ENCODE data around the gene SETMAR.
"Not testable (repeated sequence)": the region's sequence is repeated elsewhere in the genome, so short reads cannot be mapped to it uniquely, and the experiment has no call there.

Gene SETMAR

DNA sequence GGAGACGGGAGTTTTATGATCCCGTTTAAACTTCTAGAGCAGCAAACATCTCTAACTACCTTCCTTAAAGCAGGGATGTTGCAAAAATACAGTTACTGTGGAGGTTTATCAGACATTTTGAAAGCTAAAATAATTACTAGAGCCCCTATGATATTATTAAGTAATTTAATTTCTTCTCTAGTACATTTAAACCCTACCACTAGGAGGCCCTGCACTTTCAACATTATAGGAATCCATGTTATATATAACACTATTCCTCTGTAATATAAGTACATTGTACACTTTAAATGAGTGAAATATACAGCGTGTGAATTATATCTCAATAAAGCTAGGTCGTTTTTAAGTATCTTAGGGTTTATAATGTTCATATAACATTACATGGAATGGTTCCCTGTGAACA lies 11.5 kb downstream of the SETMAR start:
- no peak for DNase-seq

DNA sequence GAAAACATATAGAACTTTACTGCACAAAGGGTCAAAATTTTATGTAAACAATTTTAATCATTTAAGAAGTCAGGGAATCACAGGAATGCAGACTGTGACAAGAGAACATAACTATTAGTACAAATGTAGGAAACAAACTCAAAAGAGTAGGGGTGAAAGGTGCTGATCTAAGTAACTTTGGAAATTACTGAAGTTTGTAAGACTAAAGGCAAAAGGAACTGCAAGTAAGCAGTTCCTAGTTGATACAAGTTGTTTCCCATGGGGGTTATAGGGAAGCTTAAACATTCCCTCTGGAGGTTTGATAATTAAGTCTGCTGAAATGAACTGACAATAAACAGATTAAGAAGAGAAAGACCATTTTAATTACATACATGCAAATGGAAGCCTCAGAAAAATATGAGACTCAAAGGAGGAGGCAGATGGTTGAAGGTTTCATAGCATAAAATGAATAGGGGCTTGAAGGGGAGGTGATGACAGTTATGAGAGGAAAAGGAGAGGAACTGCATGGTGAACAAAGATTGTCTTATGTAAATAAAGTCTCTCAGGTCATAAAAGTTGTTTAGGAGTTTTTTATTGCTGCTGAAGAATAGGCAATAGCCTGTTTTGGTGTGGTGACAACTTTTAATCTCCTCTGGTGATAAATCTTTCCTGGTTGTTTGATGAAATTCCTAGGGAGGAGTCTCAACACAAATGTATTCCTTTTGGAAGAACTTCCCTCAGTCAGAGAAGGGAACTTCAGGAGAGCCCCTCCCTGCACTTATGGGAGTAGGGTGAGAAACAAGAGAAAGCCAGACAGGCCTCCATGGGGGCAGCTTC lies 17.1 kb downstream of the SETMAR start:
- no peak for DNase-seq

DNA sequence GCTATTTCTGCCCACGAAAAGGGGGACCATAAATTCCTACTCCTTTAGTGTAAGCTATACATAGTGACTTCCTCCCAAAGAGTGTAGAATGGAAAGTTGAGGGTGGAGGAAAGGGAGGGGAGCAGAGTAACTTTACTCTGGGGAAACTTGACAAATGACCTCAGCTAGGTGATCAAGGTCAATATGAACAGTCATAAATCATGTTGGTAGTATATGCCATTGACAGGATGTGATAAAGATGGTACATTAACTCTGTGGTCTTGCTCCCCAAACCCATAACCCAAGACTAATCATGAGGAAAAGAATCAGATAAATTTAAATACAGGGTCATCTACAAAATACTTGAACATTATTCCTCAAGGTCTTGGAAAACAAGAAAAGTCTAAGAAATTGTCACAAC lies 18.6 kb downstream of the SETMAR start:
- no peak for DNase-seq

DNA sequence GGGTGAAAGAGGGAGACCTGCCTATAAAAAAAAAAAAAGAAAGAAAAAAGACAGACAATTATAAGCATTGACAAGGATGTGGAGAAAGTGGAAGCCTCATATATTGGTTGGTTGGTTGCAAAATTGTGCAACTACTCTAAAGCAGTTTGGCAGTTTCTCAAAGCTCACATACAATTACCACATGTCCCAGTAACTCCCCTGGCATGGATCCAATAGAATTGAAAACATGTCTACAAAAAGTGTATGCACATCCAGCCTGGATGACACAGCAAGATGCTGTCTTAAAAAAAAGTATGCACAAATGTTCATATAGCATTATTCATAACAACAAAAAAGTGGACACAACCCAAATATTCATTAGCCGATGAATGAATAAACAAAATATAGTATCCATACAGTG lies 19.5 kb downstream of the SETMAR start:
- peak; percentile 51 for DNase-seq

DNA sequence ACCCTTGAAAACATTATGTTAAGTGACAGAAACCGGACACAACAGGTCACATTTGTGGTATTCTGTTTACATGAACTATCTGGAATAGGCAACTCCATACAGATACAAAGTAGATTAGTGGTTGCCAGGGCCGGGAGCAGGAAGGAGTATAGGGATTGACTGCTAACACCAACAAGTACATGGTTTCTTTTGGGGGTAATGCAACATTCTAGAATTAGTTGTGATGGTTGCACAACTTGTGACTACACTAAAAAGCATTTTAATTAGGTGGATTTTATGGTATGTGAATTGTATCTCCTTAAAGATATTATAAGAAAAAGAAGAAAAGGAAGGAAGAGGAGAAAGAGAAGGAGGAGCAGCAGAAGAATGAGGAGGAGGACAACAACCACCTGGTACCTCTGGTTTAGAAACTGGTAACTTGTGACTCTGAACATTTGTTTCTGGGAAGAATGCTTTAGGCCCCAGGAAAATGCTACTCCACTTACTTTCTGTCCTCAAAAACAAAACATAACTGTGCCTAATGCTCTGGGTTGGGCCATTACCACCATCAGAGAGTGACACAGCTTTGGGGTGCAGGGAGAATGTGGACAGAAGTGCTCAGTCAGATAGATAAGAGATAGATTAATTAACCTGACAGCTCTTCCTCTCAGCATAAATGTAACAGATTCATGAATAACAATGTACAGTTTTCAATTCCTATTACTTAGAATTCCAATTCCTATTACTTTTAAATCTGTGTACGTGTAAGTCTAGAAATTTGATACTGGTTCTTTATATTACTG lies 20.3 kb downstream of the SETMAR start:
- DNase-seq, result peak; percentile 15

DNA sequence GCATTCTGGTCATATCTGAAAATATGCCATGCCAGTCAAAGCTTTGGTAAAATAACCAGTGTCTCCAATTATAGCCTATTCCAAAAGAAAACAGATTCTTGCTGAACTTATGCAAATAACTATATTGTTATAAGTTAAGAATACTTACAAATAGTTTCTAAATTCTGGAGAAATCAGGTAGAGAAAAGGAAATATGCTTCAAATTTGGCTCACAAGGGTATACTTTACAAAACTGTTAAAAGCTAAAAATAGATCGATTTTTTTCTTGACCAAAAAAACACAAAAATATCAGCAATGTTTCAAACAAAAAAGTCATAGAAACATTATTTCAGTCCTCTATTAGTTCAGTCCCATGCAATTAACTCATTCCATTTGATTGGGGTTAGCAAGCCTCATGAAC lies 23.7 kb downstream of the SETMAR start:
- no peak for DNase-seq

DNA sequence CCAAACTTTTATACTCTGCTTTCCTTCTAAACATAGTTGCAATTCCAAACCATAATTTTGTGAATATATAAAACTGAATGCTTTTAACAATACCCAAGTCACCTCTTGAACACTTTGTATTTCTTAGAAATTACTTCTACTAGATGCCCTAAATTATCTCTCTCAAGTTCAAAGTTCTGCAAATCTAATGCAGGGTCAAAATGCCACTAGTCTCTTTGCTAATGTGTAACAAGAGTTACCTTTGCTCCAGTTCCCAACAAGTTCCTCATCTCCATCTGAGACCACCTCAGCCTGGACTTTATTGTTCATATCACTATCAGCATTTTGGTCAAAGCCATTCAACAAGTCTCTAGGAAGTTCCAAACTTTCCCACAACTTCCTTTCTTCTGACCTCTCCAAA lies 26.6 kb downstream of the SETMAR start:
- not testable (repeated sequence) for DNase-seq

DNA sequence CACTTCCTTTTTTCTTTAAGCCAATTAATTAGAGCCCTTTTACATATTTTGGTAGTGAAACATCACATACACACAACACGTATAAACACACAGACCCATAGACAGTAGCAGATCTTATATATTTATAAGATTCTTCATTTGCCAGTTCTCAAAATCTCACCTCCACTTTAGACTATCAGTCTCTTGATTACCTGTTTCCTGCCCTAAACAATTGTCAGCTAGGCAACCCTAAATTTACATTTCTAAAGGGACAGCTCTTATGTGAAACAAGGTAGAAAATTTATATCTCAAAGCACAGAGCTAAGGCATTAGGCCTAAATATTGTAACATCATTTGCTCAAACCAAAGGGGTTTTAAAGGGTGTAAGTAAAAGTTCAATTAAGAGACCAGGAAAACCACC lies 28.9 kb downstream of the SETMAR start:
- DNase-seq, result no peak

DNA sequence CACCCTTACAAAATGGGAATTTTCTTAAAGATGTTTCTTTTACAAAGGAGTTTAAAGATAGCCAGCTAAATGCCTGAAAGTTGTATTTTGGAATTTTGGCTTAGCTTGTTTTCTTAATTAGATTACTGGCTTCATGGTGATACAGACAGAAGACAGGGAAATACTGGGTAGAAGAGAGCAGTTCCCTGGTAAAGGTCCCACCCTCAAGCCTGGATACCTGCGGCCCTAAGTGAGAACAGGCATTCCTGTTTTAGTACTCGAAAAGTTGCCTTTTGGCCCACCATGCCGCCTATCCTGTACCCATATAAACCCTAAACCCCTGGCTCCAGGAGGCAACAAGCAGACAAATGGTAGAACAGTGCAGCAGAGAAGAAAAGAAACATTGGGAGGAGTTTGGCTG lies 29.4 kb downstream of the SETMAR start:
- DNase-seq, result no peak

DNA sequence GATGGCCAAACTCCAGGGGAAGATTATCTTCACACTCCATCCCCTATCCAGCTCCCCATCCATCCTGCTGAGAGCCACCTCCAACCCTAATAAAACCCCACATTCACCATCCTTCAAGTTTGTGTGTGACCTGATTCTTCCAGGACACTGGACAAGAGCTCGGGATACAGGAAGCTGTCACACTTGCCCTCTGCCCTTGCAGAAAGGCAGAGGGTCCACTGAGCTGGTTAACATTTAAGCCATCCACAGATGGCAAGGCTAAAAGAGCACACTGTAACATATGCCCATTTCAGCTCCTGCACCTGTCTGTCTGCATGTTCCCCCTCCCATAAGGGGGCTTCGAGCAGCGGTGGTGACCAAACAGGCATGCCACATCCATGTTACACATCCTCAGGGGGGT lies 29.8 kb downstream of the SETMAR start:
- DNase-seq, result no peak

DNA sequence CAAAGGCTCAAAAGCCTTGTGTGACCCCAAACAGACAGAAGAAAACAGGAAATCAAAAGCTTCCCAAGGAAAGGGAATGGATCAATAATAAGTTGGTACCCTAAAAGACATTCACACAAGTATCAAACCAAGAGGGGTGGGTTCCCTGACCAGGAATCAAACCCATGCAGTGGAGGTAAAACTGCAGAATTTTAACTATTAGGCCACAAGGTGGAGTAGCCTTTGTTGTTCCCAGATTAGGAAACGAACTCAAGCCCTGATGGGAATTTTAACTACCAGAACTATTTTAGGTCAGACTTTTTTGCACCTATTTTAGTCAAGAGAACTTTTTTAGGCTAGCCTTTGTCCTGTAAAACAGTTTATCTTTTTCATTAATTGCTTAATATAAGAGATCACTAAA lies 31.4 kb downstream of the SETMAR start:
- DNase-seq, result no peak

DNA sequence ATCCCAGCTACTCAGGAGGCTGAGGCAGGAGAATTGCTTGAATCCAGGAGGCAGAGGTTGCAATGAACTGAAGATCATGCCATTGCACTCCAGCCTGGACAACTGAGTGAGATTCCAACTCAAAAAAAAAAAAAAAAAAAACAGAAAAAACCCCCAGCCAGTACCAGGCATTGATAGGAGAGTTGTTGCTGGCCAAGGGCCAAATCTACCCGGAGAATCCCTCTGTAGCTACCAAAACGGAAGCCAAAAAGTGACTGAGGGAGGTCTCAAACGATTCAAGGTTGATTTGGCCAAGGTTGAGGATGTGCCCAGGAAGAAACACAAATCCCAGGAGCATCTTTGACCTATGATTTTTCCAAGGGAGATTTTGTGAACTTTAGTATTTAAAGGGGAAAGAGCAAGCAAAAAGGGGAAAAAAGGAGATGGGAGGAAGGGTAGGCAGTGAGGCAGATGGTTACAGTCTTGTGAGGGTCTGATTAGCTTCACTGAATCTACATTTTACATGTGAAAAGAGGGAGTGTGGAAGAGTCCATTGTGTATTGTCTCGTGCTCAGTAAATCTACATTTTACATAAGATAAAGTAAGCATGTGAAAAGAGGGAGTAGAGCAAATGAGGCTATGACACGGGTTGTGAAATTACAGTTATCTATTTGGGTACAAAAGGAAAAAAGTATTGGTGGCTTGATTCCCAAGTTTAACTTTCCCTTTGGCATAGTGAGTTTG lies 32.8 kb downstream of the SETMAR start:
- DNase-seq, result no peak

DNA sequence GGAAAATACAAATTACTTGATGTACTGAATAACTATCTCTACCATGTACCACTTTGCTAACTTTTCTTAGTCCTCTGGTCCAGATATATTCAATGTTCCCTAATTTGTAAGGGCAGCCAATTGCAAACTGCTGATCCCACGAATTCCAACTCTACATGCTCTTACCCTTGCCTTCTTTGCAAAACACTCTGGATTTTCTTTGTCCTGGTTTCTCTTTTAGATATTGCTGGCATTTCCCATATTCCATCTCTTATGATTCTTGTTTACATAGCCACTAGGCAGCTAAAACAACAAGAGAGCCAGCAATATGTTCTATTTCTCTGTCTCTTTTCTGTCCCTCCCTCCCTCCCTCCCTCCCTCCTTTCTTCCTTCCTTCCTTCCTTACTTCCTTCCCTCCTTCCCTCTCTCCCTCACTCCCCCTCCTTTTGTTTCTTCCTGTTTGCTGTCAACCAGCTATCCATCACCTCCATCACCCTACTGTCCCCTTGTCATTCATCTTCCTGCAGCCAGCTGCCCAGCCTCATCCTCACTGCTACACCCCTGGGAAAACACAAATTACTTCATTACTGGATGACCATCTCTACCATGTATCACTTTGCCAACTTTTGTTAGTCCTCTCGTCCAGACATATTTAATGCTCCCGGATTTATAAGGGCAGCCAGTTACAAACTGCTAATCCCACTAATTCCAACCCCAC lies 33.8 kb downstream of the SETMAR start:
- no peak for DNase-seq

DNA sequence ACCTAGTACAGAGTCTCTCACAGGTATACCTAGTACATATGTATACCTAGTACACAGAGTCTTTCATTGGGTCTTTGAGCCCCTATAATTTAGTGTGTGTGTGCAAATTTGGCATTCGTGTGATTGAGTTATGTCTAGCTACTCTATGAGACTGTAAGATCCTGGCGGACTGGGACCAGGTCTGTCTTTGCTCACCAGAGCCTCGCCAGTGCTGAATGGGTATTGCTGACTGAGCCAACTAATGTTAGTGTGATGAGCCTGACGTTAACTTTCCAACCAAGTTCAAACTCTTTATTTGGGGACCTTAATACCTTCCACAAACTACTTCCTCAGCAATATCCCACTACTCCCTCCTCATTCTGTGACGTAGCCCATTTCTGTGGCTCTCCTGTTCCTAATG lies 35.6 kb downstream of the SETMAR start:
- no peak for DNase-seq

DNA sequence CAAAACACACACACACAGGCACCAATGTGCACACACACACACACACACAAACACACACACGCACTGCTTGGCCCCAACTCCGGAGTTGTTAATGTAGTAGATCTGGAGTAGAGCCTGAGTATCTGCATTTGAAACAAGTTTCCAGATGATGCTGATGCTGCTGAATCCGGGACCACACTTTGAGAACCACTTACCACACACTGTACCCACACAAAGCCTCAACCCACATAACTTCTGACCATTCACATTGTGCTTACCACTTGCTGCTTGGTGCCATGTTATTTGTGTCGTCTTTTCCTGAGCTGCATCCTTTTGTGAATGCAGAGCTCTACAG lies 36.9 kb downstream of the SETMAR start:
- no peak for DNase-seq

DNA sequence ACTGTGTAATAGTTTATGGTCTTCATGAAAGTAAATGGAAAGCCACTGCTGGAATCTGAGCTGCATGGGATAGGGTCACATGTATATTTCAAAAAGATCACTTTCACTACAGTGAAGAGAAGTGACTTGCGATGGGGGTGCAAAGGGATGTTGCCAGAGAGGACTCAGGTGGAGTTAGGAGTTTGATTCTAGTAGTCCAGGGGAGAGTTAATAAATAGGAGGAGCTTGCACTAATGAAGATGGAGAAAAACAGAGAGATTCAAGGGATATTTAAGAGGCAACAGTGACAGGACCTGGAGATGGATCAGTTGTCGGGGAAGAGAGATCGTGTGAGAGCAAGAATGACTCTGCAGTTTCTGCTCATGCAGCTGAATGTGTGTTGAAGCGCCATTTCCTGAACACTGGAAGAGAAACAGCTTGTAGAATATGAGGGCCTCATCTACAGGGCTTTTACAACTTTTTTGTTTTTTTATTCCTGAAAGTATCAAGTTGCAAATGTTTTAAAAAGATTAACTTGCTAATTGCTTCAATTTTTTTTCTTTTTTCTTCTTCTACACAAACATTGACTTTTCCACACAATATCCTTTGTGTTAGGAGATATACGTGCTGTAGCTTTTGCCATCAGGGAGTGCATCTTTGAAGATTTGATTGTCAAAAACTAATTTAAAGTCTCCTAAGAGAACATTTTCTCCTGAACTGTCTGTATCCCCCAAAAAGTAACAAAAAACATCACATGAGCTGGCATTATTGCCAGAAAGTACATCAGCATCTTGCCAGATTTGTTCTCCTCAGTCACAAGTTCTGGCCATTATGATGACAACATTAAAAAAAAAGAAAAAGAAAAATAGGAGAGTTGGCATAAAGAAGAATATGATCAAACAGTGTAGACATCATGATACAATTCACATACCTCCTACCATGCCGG lies 37.5 kb downstream of the SETMAR start:
- DNase-seq, result no peak

DNA sequence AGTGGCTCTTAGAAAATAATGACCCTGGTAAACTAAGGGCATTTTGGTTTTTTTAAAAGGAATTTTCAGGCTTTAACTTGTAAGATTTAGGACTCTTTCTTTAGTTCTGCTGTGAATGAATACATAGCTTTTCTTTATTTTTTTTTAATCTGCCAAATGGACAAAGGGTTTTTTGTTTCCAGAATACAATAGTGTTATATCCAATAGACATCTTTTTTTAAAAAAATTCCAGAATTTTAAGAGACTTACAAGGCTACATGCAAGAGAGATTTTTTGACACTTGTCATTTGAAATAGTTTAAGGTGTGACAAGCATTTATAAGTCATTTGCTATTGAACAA lies 38.1 kb downstream of the SETMAR start:
- DNase-seq, result no peak

DNA sequence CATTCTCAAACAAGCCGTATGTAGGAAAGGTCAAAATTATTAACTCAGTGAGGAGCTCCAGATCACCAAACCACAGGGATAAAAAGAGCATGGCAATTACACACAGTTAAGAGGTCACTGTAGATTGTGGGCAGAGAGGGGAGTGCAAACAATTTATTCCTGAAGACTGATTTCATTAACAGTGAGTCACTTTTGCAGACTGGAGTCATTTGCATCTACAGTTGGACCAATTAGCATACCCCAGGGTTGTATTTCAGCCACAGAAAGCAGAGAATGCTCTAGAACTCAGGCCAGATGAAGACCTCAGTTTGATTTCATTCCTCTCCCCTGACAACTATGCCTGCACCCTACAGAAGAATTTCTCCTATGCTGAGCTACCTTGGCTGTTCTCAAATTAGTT lies 40.1 kb downstream of the SETMAR start:
- DNase-seq, result peak; percentile 20

DNA sequence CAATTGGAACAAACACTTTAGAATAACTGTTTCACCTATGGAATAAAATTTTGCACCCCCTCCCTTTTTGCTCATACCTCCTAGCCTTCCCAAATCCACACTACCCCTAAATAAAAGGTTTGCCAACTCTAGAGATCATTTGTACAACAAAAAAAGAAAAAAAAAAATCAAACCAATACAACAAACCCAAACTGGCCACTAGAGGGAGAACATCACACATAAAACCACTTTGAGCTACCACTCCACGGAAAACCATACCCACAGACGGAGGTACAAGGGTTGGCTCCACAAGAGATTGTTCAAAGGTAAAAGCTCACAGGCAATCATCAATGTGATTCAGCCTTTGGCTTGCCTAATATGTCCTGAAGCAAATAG lies 47.6 kb downstream of the SETMAR start:
- DNase-seq, result peak; percentile 47

DNA sequence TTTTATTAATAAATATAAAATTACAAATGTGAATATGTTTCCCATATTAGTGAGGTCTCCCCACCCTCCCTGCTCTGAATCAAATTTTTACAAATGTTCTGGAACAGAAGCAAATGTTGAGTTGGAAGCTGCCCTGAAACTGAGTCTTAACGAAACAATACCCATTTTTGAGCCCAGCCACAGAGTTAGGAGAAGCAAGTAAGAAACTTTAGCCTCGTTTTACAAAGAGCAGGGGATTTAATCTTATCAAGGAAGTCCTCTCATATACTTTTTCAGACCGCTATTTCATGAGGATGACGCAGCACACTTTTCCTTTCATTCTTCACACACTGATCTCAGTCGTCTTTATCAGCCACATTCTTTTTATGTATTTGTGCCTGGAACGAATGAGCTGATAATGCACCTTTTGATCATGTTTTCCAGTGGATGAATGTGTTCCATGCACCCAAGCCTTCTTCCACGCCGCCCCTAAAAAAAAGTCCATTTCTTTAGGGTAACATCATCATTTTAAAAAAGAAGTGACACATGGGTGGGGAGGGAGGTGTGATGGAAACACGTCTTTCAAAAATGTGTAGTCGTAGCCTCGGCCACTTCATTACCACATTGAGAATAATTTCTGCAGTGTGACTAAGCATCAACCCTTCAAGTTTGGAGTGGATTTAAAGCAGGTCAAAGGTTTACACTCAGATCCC lies 48.1 kb downstream of the SETMAR start:
- DNase-seq, result no peak

DNA sequence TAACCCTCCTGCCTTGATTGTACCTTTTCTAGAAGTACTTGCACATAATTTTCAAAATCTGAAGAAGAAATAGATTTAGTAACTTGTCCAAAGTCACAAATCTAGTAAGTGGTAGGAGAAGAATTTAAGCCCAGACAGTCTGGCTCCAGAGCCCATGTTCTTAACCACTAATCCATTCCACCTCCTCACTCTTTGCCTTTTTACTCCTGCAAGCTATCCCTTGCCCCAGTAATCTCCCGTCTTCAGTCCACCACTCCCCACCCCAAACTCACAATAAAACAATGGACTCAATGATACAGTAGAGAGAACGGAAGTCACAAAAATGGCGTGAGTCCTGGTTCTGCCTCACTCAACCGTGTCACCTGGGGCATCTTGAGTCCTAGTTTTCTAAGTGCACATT lies 48.7 kb downstream of the SETMAR start:
- DNase-seq, result no peak
